ENCODE measurements around the gene CCDC120.

DNA sequence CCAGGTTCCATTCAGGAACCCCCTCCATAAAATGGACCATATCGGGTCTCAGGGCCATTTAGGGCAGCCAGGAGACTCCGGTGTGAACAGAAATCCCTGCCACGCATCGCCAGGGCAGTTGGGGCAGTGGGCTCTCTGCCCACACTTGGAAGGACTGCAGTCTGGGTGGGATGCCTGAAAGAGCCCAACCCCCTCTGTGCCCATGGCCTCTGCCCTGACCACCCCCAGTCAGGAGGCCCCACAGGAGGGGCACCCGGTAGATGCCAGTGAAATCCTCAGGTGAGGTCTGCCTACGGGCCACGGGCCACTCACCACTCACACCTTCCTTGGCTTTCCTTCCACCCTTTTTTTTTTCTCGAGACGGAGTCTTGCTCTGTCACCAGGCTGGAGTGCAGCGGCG lies 10.2 kb downstream of the CCDC120 start:
- TF ChIP-seq POLR2A (IDR thresholded peaks at IDR 0.05) (no peak), CTCF (IDR thresholded peaks at IDR 0.05) (no peak), POLR2AphosphoS5 (IDR thresholded peaks at IDR 0.05) (no peak)

All from prostate gland (tissue), 2 donors.